ENCODE data around the gene CYTH1.

Gene CYTH1

GRCh38 chr17:78709119-78709681 lies 72.9 kb downstream of the CYTH1 start:
- Histone ChIP-seq H3K27me3 (replicated peaks; ENCODE audit: control insufficient read depth, insufficient read depth, low read length) (no peaks in the 10 kb centered on the region), H3K36me3 (ENCODE audit: control insufficient read depth, insufficient read depth, low read length) (peaks cover 16% of the 10 kb centered on the region), H3K4me3 (replicated peaks; ENCODE audit: low read depth, low read length) (peak overlapping the region; percentile 59)
- TF ChIP-seq, protein P1, sequence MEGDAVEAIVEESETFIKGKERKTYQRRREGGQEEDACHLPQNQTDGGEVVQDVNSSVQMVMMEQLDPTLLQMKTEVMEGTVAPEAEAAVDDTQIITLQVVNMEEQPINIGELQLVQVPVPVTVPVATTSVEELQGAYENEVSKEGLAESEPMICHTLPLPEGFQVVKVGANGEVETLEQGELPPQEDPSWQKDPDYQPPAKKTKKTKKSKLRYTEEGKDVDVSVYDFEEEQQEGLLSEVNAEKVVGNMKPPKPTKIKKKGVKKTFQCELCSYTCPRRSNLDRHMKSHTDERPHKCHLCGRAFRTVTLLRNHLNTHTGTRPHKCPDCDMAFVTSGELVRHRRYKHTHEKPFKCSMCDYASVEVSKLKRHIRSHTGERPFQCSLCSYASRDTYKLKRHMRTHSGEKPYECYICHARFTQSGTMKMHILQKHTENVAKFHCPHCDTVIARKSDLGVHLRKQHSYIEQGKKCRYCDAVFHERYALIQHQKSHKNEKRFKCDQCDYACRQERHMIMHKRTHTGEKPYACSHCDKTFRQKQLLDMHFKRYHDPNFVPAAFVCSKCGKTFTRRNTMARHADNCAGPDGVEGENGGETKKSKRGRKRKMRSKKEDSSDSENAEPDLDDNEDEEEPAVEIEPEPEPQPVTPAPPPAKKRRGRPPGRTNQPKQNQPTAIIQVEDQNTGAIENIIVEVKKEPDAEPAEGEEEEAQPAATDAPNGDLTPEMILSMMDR (IDR thresholded peaks at IDR 0.05; ENCODE audit: insufficient read depth, low read length, poor library complexity, severe bottlenecking): no peak
- DNase-seq (ENCODE audit: extremely low read depth, insufficient read length): peak; percentile 84

- Histone ChIP-seq H3K36me3 (ENCODE audit: control insufficient read depth, insufficient read depth, low read length) (peaks cover 19% of the 10 kb centered on the region), H3K27me3 (replicated peaks; ENCODE audit: control insufficient read depth, insufficient read depth, low read length) (no peaks in the 10 kb centered on the region), H3K4me3 (replicated peaks; ENCODE audit: low read depth, low read length) (0 out of 2 replicates have a peak overlapping the region, but pooled peaks have one; percentile 1)
- peak; percentile 54 for DNase-seq (ENCODE audit: extremely low read depth, insufficient read length)
- TF ChIP-seq, protein P1 (IDR thresholded peaks at IDR 0.05; ENCODE audit: insufficient read depth, low read length, poor library complexity, severe bottlenecking): peak; percentile 78
These were observed 73.5 kb downstream of the CYTH1 start for GRCh38 chr17:78708510-78708973.

GRCh38 chr17:78707923-78708322 lies 74.2 kb downstream of the CYTH1 start:
- Histone ChIP-seq H3K36me3 (ENCODE audit: control insufficient read depth, insufficient read depth, low read length) (peaks cover 20% of the 10 kb centered on the region), H3K4me3 (replicated peaks; ENCODE audit: low read depth, low read length) (peak overlapping the region; percentile 26; the same call in 1 of the 2 replicates), H3K27me3 (replicated peaks; ENCODE audit: control insufficient read depth, insufficient read depth, low read length) (no peaks in the 10 kb centered on the region)
- DNase-seq (ENCODE audit: extremely low read depth, insufficient read length): no peak
- TF ChIP-seq, protein P1 (IDR thresholded peaks at IDR 0.05; ENCODE audit: insufficient read depth, low read length, poor library complexity, severe bottlenecking): no peak

- TF ChIP-seq, protein P1 (IDR thresholded peaks at IDR 0.05; ENCODE audit: insufficient read depth, low read length, poor library complexity, severe bottlenecking): no peak
- DNase-seq (ENCODE audit: extremely low read depth, insufficient read length): no peak
- Histone ChIP-seq H3K4me3 (replicated peaks; ENCODE audit: low read depth, low read length) (peak overlapping the region; percentile 35), H3K36me3 (ENCODE audit: control insufficient read depth, insufficient read depth, low read length) (peaks cover 23% of the 10 kb centered on the region), H3K27me3 (replicated peaks; ENCODE audit: control insufficient read depth, insufficient read depth, low read length) (no peaks in the 10 kb centered on the region)
These were observed 75.1 kb downstream of the CYTH1 start for GRCh38 chr17:78707016-78707415.

GRCh38 chr17:78706271-78706915 lies 75.7 kb downstream of the CYTH1 start:
- Histone ChIP-seq H3K4me3 (replicated peaks; ENCODE audit: low read depth, low read length) (peak overlapping the region; percentile 14; the same call in 1 of the 2 replicates), H3K27me3 (replicated peaks; ENCODE audit: control insufficient read depth, insufficient read depth, low read length) (no peaks in the 10 kb centered on the region), H3K36me3 (ENCODE audit: control insufficient read depth, insufficient read depth, low read length) (peaks cover 27% of the 10 kb centered on the region)
- TF ChIP-seq, protein P1 (IDR thresholded peaks at IDR 0.05; ENCODE audit: insufficient read depth, low read length, poor library complexity, severe bottlenecking): no peak
- DNase-seq (ENCODE audit: extremely low read depth, insufficient read length): peak; percentile 69
